SK-N-SH treated with all-trans-retinoic acid at 6 μM for 48 hours (cell line): ENCODE measurements around the gene PLCB2.

Source experiments
- ATAC-seq: fragments of 200-7000 bp; cut with Tn5 transposase; 3 replicates; pipeline ENCODE4 v1.9.1; 2020; ENCODE audit warnings: mild to moderate bottlenecking, moderate library complexity
- ARNTL ChIP-seq: fragments of 450-650 bp; formaldehyde crosslinking; IDR thresholded peaks from 2 replicates; pipeline ENCODE4 v1.5.0; 2020; ENCODE audit warnings: low read depth, mild to moderate bottlenecking, moderate library complexity, borderline replicate concordance
- BACH2 ChIP-seq: fragments of 250-450 bp; sonication (Bioruptor Pico); IDR thresholded peaks from 2 replicates; pipeline ENCODE4 v1.9.0; 2021; ENCODE audit warnings: mild to moderate bottlenecking, borderline replicate concordance
- CREB5 ChIP-seq: fragments of 250-450 bp; sonication (Bioruptor Pico); IDR thresholded peaks from 2 replicates; pipeline ENCODE4 v1.5.1; 2020; ENCODE audit warnings: low read depth, mild to moderate bottlenecking, moderate library complexity
- CSRNP3 ChIP-seq: fragments of 250-450 bp; sonication (Bioruptor Pico); IDR thresholded peaks from 2 replicates; pipeline ENCODE4 v1.5.1; 2021; ENCODE audit warnings: mild to moderate bottlenecking, moderate library complexity
- ESRRG ChIP-seq: fragments of 250-450 bp; sonication (Bioruptor Pico); IDR thresholded peaks from 2 replicates; pipeline ENCODE4 v1.6.1; 2021; ENCODE audit warnings: mild to moderate bottlenecking
- GLIS3 ChIP-seq: fragments of 250-450 bp; sonication (Bioruptor Pico); IDR thresholded peaks from 2 replicates; pipeline ENCODE4 v1.5.0; 2020; ENCODE audit warnings: mild to moderate bottlenecking, moderate library complexity
- OSR1 ChIP-seq: fragments of 250-450 bp; sonication (Bioruptor Pico); IDR thresholded peaks from 2 replicates; pipeline ENCODE4 v1.8.0; 2022; ENCODE audit warnings: moderate library complexity, mild to moderate bottlenecking, inconsistent platforms
- PATZ1 ChIP-seq: fragments of 250-450 bp; sonication (Bioruptor Pico); IDR thresholded peaks from 2 replicates; pipeline ENCODE4 v1.8.0; 2020; ENCODE audit warnings: mild to moderate bottlenecking, moderate library complexity, borderline replicate concordance
- POU6F1 ChIP-seq: fragments of 250-450 bp; sonication (Bioruptor Pico); IDR thresholded peaks from 2 replicates; pipeline ENCODE4 v1.8.0; 2021; ENCODE audit warnings: low read depth, mild to moderate bottlenecking, moderate library complexity, borderline replicate concordance
- PPARA ChIP-seq: fragments of 250-450 bp; sonication (Bioruptor Pico); IDR thresholded peaks from 2 replicates; pipeline ENCODE4 v1.5.0; 2020; ENCODE audit warnings: mild to moderate bottlenecking, borderline replicate concordance
- RARB ChIP-seq: fragments of 250-450 bp; sonication (Bioruptor Pico); IDR thresholded peaks from 2 replicates; pipeline ENCODE4 v1.8.0; 2021; ENCODE audit warnings: mild to moderate bottlenecking, moderate library complexity
- TCF4 ChIP-seq: fragments of 250-450 bp; sonication (Bioruptor Pico); IDR thresholded peaks from 2 replicates; pipeline ENCODE4 v1.8.0; 2021; ENCODE audit warnings: mild to moderate bottlenecking, moderate library complexity, borderline replicate concordance
- TOX ChIP-seq: fragments of 250-450 bp; sonication (Bioruptor Pico); IDR thresholded peaks from 2 replicates; pipeline ENCODE4 v1.8.0; 2021; ENCODE audit warnings: mild to moderate bottlenecking, moderate library complexity, borderline replicate concordance
- ZFP3 ChIP-seq: fragments of 250-450 bp; sonication (Bioruptor Pico); IDR thresholded peaks from 2 replicates; pipeline ENCODE4 v1.5.0; 2020; ENCODE audit warnings: mild to moderate bottlenecking, moderate library complexity
- ZFP30 ChIP-seq: fragments of 450-650 bp; formaldehyde crosslinking; IDR thresholded peaks from 2 replicates; pipeline ENCODE4 v1.5.0; 2022; ENCODE audit warnings: mild to moderate bottlenecking, moderate library complexity
- ZNF565 ChIP-seq: fragments of 450-650 bp; formaldehyde crosslinking; conservative IDR thresholded peaks from 2 replicates; pipeline ENCODE4 v1.5.0; 2020; ENCODE audit warnings: low read depth, mild to moderate bottlenecking, moderate library complexity
- ZNF8 ChIP-seq: fragments of 450-650 bp; formaldehyde crosslinking; IDR thresholded peaks from 2 replicates; pipeline ENCODE4 v1.5.0; 2020; ENCODE audit warnings: mild to moderate bottlenecking, moderate library complexity

Gene PLCB2

GRCh38 chr15:40273428-40273827 is 34.3 kb downstream of the PLCB2 start:
- TF ChIP-seq OSR1 (CRISPR knock-in tag) (no peak), TOX (CRISPR knock-in tag) (no peak), ZNF8 (CRISPR knock-in tag) (no peak), CSRNP3 (no peak), ARNTL (CRISPR knock-in tag) (no peak)
- no peak for ATAC-seq

GRCh38 chr15:40272485-40273056 is 35.2 kb downstream of the PLCB2 start:
- TF ChIP-seq CREB5 (CRISPR knock-in tag) = no peak
- TF ChIP-seq TOX (CRISPR knock-in tag) = no peak
- no peak for TF ChIP-seq ARNTL (CRISPR knock-in tag)
- no peak for TF ChIP-seq GLIS3
- TF ChIP-seq ZFP30 = no peak
- TF ChIP-seq BACH2 (CRISPR knock-in tag) = no peak
- TF ChIP-seq PPARA (CRISPR knock-in tag) = no peak
- no peak for TF ChIP-seq OSR1 (CRISPR knock-in tag)
- no peak for TF ChIP-seq PATZ1
- no peak for ATAC-seq

GRCh38 chr15:40271685-40272484 is 35.9 kb downstream of the PLCB2 start:
- no peak for ATAC-seq
- TF ChIP-seq RARB (CRISPR knock-in tag) (no peak), ZFP3 (CRISPR knock-in tag) (no peak), TCF4 (CRISPR knock-in tag) (no peak), ARNTL (CRISPR knock-in tag) (no peak), BACH2 (CRISPR knock-in tag) (no peak), ZNF8 (CRISPR knock-in tag) (no peak)

- ATAC-seq = no peak
- TF ChIP-seq PATZ1 = no peak
- no peak for TF ChIP-seq PPARA (CRISPR knock-in tag)
Measured at GRCh38 chr15:40270246-40270995, 37.3 kb downstream of the PLCB2 start.

GRCh38 chr15:40269604-40270003 is 38.1 kb downstream of the PLCB2 start:
- no peak for ATAC-seq
- TF ChIP-seq CREB5 (CRISPR knock-in tag) (no peak), ZFP30 (no peak), ESRRG (CRISPR knock-in tag) (no peak), GLIS3 (no peak), OSR1 (CRISPR knock-in tag) (no peak), ZNF565 (CRISPR knock-in tag) (no peak), POU6F1 (CRISPR knock-in tag) (no peak), ZNF8 (CRISPR knock-in tag) (no peak), RARB (CRISPR knock-in tag) (no peak), ARNTL (CRISPR knock-in tag) (no peak)
